Measurements from ENCODE around the gene CRP. TPM values are rescaled to one million over a fixed set of nuclear protein-coding genes. Genes with fewer than 3 reads are reported as not detected.

The CRP gene
- total and polyA plus RNA-seq, 2 of the 4 experiments (the other 2 are of a cell fraction), result not detected

GRCh38 chr1:159707472-159708260, 6.7 kb downstream of the CRP start:
- no peak for TF ChIP-seq BHLHE40 (IDR thresholded peaks at IDR 0.05; ENCODE audit: low read depth, low read length)
- TF ChIP-seq CHD1 (IDR thresholded peaks at IDR 0.05; ENCODE audit: low read depth, low read length), result no peak
- TF ChIP-seq, protein P1, sequence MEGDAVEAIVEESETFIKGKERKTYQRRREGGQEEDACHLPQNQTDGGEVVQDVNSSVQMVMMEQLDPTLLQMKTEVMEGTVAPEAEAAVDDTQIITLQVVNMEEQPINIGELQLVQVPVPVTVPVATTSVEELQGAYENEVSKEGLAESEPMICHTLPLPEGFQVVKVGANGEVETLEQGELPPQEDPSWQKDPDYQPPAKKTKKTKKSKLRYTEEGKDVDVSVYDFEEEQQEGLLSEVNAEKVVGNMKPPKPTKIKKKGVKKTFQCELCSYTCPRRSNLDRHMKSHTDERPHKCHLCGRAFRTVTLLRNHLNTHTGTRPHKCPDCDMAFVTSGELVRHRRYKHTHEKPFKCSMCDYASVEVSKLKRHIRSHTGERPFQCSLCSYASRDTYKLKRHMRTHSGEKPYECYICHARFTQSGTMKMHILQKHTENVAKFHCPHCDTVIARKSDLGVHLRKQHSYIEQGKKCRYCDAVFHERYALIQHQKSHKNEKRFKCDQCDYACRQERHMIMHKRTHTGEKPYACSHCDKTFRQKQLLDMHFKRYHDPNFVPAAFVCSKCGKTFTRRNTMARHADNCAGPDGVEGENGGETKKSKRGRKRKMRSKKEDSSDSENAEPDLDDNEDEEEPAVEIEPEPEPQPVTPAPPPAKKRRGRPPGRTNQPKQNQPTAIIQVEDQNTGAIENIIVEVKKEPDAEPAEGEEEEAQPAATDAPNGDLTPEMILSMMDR (conservative IDR thresholded peaks at IDR 0.05; ENCODE audit: low read depth, low read length), result no peak
- TF ChIP-seq NFE2L2 (IDR thresholded peaks at IDR 0.05; ENCODE audit: low read depth, low read length), result no peak
- TF ChIP-seq MXI1 (IDR thresholded peaks at IDR 0.05; ENCODE audit: borderline replicate concordance, low read depth, low read length), result no peak
- TF ChIP-seq, protein P2, sequence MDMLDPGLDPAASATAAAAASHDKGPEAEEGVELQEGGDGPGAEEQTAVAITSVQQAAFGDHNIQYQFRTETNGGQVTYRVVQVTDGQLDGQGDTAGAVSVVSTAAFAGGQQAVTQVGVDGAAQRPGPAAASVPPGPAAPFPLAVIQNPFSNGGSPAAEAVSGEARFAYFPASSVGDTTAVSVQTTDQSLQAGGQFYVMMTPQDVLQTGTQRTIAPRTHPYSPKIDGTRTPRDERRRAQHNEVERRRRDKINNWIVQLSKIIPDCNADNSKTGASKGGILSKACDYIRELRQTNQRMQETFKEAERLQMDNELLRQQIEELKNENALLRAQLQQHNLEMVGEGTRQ (IDR thresholded peaks at IDR 0.05; ENCODE audit: low read depth, low read length), result no peak
- TF ChIP-seq RFX5 (IDR thresholded peaks at IDR 0.05; ENCODE audit: low read depth, low read length), result no peak
- TF ChIP-seq POLR2A (IDR thresholded peaks at IDR 0.05; ENCODE audit: low read depth, low read length), result no peak
- no peak for TF ChIP-seq CEBPB (IDR thresholded peaks at IDR 0.05; ENCODE audit: low read depth, low read length)
- no peak for TF ChIP-seq ELK1 (IDR thresholded peaks at IDR 0.05; ENCODE audit: borderline replicate concordance, low read depth, low read length)
- no peak for TF ChIP-seq RCOR1 (IDR thresholded peaks at IDR 0.05; ENCODE audit: insufficient replicate concordance, low read length)
- no peak for TF ChIP-seq MAFK (IDR thresholded peaks at IDR 0.05; ENCODE audit: low read depth, low read length)
- no peak for TF ChIP-seq SMC3 (IDR thresholded peaks at IDR 0.05; ENCODE audit: low read depth, low read length)
- TF ChIP-seq RAD21 (IDR thresholded peaks at IDR 0.05; ENCODE audit: low read length), result no peak
- TF ChIP-seq FOS (IDR thresholded peaks at IDR 0.05; ENCODE audit: low read depth, low read length), result no peak
- TF ChIP-seq MAZ (IDR thresholded peaks at IDR 0.05; ENCODE audit: borderline replicate concordance, low read depth, low read length), result no peak
- H3K9me3 ChIP-seq (ENCODE audit: control insufficient read depth, insufficient read depth, low read length), result no peaks in the 10 kb centered on the region
- POLR2A ChIA-PET (ENCODE audit: unreplicated experiment), result no interaction called here
- dilution Hi-C loops (cut with HindIII; ENCODE audit: low sequenced_read_pairs, unreplicated experiment) (no loop called here), intact Hi-C loops (cut with micrococcal nuclease) (loop anchor here (2.0 kb wide), 1 partner anchor 17 kb away; no protein-coding TSS in a partner anchor), in situ Hi-C loops (cut with MboI; ENCODE audit: low sequenced_read_pairs) (no loop called here)
- H4K5ac ChIP-seq (ENCODE audit: low read depth, low read length), result no peak overlapping the region
- no peak overlapping the region for H2AK5ac ChIP-seq (ENCODE audit: low read depth, low read length)
- no peaks in the 10 kb centered on the region for H3K27me3 ChIP-seq (ENCODE audit: control insufficient read depth, insufficient read depth, low read length)
- no CpG with 5 or more reads among the region's 6 CpGs for WGBS, 2 experiments (ENCODE audit: extremely low coverage in 2 of 2, insufficient read length in 1 of 2)
- H3K9me1 ChIP-seq (ENCODE audit: insufficient read depth, low read length), result no peaks in the 10 kb centered on the region
- no peak overlapping the region for H2BK20ac ChIP-seq (ENCODE audit: low read depth, low read length)
- no peak overlapping the region for H3K9ac ChIP-seq (ENCODE audit: low read depth, low read length)
- H4K20me1 ChIP-seq (ENCODE audit: insufficient read depth, low read length), result no peaks in the 10 kb centered on the region
- CTCF ChIA-PET, result interaction anchor here (0.6 kb wide), 1 partner anchor 619 kb away, joined by 3 read pairs; no protein-coding TSS in a partner anchor
- no peak overlapping the region for H2BK120ac ChIP-seq (ENCODE audit: low read depth, low read length)
- H3K18ac ChIP-seq (ENCODE audit: low read depth, low read length), result no peak overlapping the region
- no peaks in the 10 kb centered on the region for H3K36me3 ChIP-seq (ENCODE audit: control insufficient read depth, insufficient read depth, low read length)
- no peak for DNase-seq
- no peak overlapping the region for H2AK9ac ChIP-seq (replicated peaks; ENCODE audit: low read depth, low read length, poor library complexity)
- H3K14ac ChIP-seq (replicated peaks; ENCODE audit: low read depth, low read length), result no peak overlapping the region
- ATAC-seq (ENCODE audit: low read depth), result no peak
- no peak overlapping the region for H3K23ac ChIP-seq (ENCODE audit: low read depth, low read length)
- no peak overlapping the region for H3K4ac ChIP-seq (ENCODE audit: low read depth, low read length)
- no peak overlapping the region for H2AFZ ChIP-seq (replicated peaks; ENCODE audit: low read length, poor library complexity)
- H4K91ac ChIP-seq (ENCODE audit: insufficient read depth, low read depth, low read length), result no peak overlapping the region
- H3K27ac ChIP-seq (ENCODE audit: insufficient read depth, low read length), result no peak overlapping the region
- H4K8ac ChIP-seq (ENCODE audit: low read depth in 2 of 2, low read length in 2 of 2), result no peak overlapping the region
- no peaks in the 10 kb centered on the region for H3K4me1 ChIP-seq (ENCODE audit: control insufficient read depth, insufficient read depth, low read length)
- no peaks in the 10 kb centered on the region for H3K79me1 ChIP-seq (ENCODE audit: low read depth in 1 of 2, low read length in 2 of 2)
- BruUV-seq (replicated peaks), result no TSS peak
- H3K4me2 ChIP-seq (ENCODE audit: low read depth, low read length), result no peak overlapping the region
- H2BK5ac ChIP-seq (ENCODE audit: low read depth, low read length, poor library complexity, severe bottlenecking), result no peak overlapping the region
- H3K4me3 ChIP-seq (ENCODE audit: insufficient read depth, low read depth, low read length), result no peak overlapping the region
- no peak overlapping the region for H3K56ac ChIP-seq (ENCODE audit: extremely low read depth, insufficient read depth, low read length)
- no peak overlapping the region for H2BK15ac ChIP-seq (ENCODE audit: low read depth, low read length)

Measured in IMR-90 (cell line).